ENCODE measurements around the gene ARHGAP22.

Gene ARHGAP22

GRCh38 chr10:48556713-48557112 lies 48.2 kb downstream of the ARHGAP22 start:
- intact Hi-C loops (cut with DNase I; ENCODE audit: low total_unique reads), result no loop called here
- H3K36me3 ChIP-seq, result no peaks in the 10 kb centered on the region
- peaks cover 0 to 3% (median 0%) of the 10 kb centered on the region in 4 donors for H3K4me1 ChIP-seq
- TF ChIP-seq, protein P1, sequence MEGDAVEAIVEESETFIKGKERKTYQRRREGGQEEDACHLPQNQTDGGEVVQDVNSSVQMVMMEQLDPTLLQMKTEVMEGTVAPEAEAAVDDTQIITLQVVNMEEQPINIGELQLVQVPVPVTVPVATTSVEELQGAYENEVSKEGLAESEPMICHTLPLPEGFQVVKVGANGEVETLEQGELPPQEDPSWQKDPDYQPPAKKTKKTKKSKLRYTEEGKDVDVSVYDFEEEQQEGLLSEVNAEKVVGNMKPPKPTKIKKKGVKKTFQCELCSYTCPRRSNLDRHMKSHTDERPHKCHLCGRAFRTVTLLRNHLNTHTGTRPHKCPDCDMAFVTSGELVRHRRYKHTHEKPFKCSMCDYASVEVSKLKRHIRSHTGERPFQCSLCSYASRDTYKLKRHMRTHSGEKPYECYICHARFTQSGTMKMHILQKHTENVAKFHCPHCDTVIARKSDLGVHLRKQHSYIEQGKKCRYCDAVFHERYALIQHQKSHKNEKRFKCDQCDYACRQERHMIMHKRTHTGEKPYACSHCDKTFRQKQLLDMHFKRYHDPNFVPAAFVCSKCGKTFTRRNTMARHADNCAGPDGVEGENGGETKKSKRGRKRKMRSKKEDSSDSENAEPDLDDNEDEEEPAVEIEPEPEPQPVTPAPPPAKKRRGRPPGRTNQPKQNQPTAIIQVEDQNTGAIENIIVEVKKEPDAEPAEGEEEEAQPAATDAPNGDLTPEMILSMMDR (IDR thresholded peaks at IDR 0.05), result no peak
- no peak overlapping the region for H3K4me3 ChIP-seq
- DNase-seq, result no peak
- H3K9me3 ChIP-seq, result no peaks in the 10 kb centered on the region
- H3K27me3 ChIP-seq, result no peaks in the 10 kb centered on the region
- H3K27ac ChIP-seq, result no peak overlapping the region

GRCh38 chr10:48556065-48556464 lies 48.8 kb downstream of the ARHGAP22 start:
- Histone ChIP-seq H3K4me1 (peaks cover 0 to 3% (median 0%) of the 10 kb centered on the region in 4 donors), H3K27ac (no peak overlapping the region), H3K9me3 (no peaks in the 10 kb centered on the region), H3K4me3 (no peak overlapping the region), H3K27me3 (no peaks in the 10 kb centered on the region), H3K36me3 (no peaks in the 10 kb centered on the region)
- TF ChIP-seq, protein P1 (IDR thresholded peaks at IDR 0.05), result no peak
- no peak for DNase-seq
- intact Hi-C loops (cut with DNase I; ENCODE audit: low total_unique reads), result no loop called here

DNA sequence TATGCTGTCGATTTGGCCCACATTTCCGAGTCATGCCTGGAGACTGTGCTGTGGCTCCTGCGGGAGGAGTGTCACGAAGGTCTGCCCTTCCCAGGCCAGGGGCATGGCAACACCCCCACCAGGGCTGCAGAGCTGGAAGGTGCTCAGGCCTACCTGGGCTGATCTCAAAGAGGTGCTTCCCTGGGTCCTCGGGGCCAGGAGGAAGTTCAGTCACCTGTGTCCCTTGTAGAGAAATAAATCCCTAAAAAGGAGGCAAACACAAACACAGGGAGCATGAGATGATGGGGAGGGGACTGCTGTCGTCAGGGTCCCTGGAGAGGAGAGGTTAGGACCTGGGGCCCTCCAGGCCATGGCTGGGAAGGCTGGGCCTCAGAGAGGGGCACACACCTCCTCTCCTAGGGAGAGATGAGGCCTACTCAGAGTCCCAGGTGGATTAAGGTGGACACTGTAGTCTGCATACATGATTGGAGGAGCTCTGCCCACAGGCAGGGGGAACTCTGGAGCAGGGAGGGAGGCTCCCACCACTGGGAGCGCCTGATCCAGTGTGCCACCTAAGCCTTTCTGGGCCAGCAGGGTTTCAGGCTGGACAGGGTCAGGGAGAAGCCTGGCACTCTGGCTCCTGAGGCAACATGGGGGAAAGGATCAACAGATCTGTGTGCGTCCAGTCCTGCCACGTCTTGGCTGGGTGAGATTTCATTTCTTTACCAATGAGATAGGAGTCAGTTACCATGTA lies 49.4 kb downstream of the ARHGAP22 start:
- DNase-seq, result no peak
- Histone ChIP-seq H3K9me3 (no peaks in the 10 kb centered on the region), H3K4me3 (no peak overlapping the region), H3K27ac (no peak overlapping the region), H3K27me3 (no peaks in the 10 kb centered on the region), H3K36me3 (no peaks in the 10 kb centered on the region), H3K4me1 (peaks cover 0 to 3% (median 0%) of the 10 kb centered on the region in 4 donors)
- TF ChIP-seq, protein P1 (IDR thresholded peaks at IDR 0.05), result no peak
- intact Hi-C loops (cut with DNase I; ENCODE audit: low total_unique reads), result no loop called here

DNA sequence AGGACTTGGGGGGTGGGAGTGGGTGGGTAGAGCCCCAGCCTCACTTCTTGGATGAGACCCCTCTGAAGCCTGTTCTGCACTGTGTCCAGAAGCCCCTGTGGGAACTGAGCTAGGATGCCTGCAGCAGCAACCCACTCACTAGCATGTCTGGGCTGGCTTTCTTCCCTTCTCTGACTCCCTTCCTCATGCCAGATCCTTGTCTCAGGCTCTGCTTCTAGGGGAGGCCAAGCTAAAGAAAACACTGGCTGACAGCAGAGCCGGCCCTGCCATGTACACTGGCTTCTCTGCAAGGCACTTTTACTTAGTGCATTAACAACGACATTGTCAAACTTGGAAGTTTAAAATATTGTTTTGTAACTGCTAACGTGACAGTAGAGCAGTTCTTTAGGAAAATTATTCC lies 50.2 kb downstream of the ARHGAP22 start:
- DNase-seq, result no peak
- Histone ChIP-seq H3K4me1 (peaks cover 0 to 3% (median 0%) of the 10 kb centered on the region in 4 donors), H3K9me3 (no peaks in the 10 kb centered on the region), H3K36me3 (no peaks in the 10 kb centered on the region), H3K27me3 (no peaks in the 10 kb centered on the region), H3K4me3 (no peak overlapping the region), H3K27ac (no peak overlapping the region)
- TF ChIP-seq, protein P1 (IDR thresholded peaks at IDR 0.05), result no peak
- intact Hi-C loops (cut with DNase I; ENCODE audit: low total_unique reads), result loop anchor here (5.0 kb wide), 1 partner anchor 103 kb away; no protein-coding TSS in a partner anchor

DNA sequence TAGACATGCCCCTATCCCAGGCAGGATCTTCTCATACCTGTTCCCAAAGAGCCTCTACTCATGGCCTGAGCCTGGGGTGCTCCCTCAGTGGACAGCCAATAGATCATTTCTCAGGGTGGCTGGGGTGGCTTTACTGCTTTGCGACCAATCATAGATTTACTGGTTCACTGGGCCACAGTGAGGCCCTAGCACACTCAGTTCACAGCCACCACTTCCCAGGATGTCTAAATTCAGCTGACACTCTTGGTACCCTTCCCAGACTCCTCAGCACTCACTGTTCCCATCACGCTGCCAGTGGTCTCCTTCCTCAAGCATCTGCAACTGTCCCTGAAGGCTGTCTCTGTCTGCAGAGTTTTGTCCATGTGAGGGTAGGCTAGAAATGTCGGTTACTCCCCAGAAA lies 50.6 kb downstream of the ARHGAP22 start:
- no peaks in the 10 kb centered on the region for H3K36me3 ChIP-seq
- intact Hi-C loops (cut with DNase I; ENCODE audit: low total_unique reads), result loop anchor here (5.0 kb wide), 1 partner anchor 103 kb away; no protein-coding TSS in a partner anchor
- no peak overlapping the region for H3K4me3 ChIP-seq
- peaks cover 0 to 3% (median 0%) of the 10 kb centered on the region in 4 donors for H3K4me1 ChIP-seq
- H3K27me3 ChIP-seq, result no peaks in the 10 kb centered on the region
- TF ChIP-seq, protein P1 (IDR thresholded peaks at IDR 0.05), result no peak
- H3K9me3 ChIP-seq, result no peaks in the 10 kb centered on the region
- DNase-seq, result no peak
- no peak overlapping the region for H3K27ac ChIP-seq
